H9 (cell line): Measurements from ENCODE around the gene PEX5. TPM values are rescaled to one million over a fixed set of nuclear protein-coding genes. Genes with fewer than 3 reads are reported as not detected.

Experiments used
- DNase-seq: peaks from one replicate; pipeline ENCODE4 v3.0.0-alpha.2; 2017
- H2AFZ ChIP-seq: one replicate; pipeline ENCODE4 v1.6.1; 2013; ENCODE audit warnings: mild to moderate bottlenecking, low read length, control low read depth, moderate library complexity
- H2AK5ac ChIP-seq: 2 replicates; pipeline ENCODE4 v1.6.1; 2013; ENCODE audit warnings: low read length, control low read depth, mixed read lengths; ENCODE audit not compliant: insufficient read length
- H2BK120ac ChIP-seq: one replicate; pipeline ENCODE4 v1.6.1; 2013; ENCODE audit warnings: low read depth, mild to moderate bottlenecking, low read length, control low read depth, inconsistent platforms; ENCODE audit not compliant: poor library complexity, severe bottlenecking
- H2BK12ac ChIP-seq: 2 replicates; pipeline ENCODE4 v1.6.1; 2013; ENCODE audit warnings: low read length, control low read depth, mixed read lengths, low read depth; ENCODE audit not compliant: insufficient read length
- H2BK15ac ChIP-seq: 2 replicates; pipeline ENCODE4 v1.6.1; 2013; ENCODE audit warnings: low read depth, low read length, control low read depth
- H2BK20ac ChIP-seq: one replicate; pipeline ENCODE4 v1.6.1; 2013; ENCODE audit warnings: low read depth, mild to moderate bottlenecking, low read length, control low read depth, inconsistent platforms; ENCODE audit not compliant: poor library complexity, severe bottlenecking
- H2BK5ac ChIP-seq: 2 replicates; pipeline ENCODE4 v1.6.1; 2013; ENCODE audit warnings: low read length, control low read depth, mixed read lengths; ENCODE audit not compliant: insufficient read length
- H3K14ac ChIP-seq: 2 replicates; pipeline ENCODE4 v1.6.1; 2013; ENCODE audit warnings: low read length, control low read depth; ENCODE audit not compliant: insufficient read depth
- H3K18ac ChIP-seq: 2 replicates; pipeline ENCODE4 v1.6.1; 2013; ENCODE audit warnings: low read depth, mild to moderate bottlenecking, mixed read lengths, low read length, control low read depth; ENCODE audit not compliant: insufficient read length
- H3K23ac ChIP-seq: 2 replicates; pipeline ENCODE4 v1.6.1; 2013; ENCODE audit warnings: low read length, control low read depth, mixed read lengths, low read depth; ENCODE audit not compliant: insufficient read length
- H3K23me2 ChIP-seq: 2 replicates; pipeline ENCODE4 v1.6.1; 2013; ENCODE audit warnings: low read depth, mild to moderate bottlenecking, mixed read lengths, low read length, control low read depth; ENCODE audit not compliant: insufficient read length, poor library complexity, severe bottlenecking
- H3K27ac ChIP-seq: 2 replicates; pipeline ENCODE4 v1.5.1; 2013; ENCODE audit warnings: low read length, control low read depth, mixed read lengths, low read depth; ENCODE audit not compliant: insufficient read length
- H3K27me3 ChIP-seq: 2 replicates; pipeline ENCODE4 v1.6.1; 2013; ENCODE audit warnings: low read length, control low read depth, inconsistent platforms; ENCODE audit not compliant: insufficient read depth
- H3K4ac ChIP-seq: 2 replicates; pipeline ENCODE4 v1.6.1; 2013; ENCODE audit warnings: low read depth, mild to moderate bottlenecking, control low read depth, inconsistent platforms, low read length, moderate library complexity
- H3K4me1 ChIP-seq: 2 replicates; pipeline ENCODE4 v1.6.1; 2013; ENCODE audit warnings: low read length, control low read depth, inconsistent platforms; ENCODE audit not compliant: insufficient read depth
- H3K4me2 ChIP-seq: 2 replicates; pipeline ENCODE4 v1.6.1; 2013; ENCODE audit warnings: low read length, control low read depth, mixed read lengths; ENCODE audit not compliant: insufficient read length, insufficient read depth
- H3K56ac ChIP-seq: 2 replicates; pipeline ENCODE4 v1.6.1; 2013; ENCODE audit warnings: low read depth, mild to moderate bottlenecking, mixed read lengths, low read length, control low read depth; ENCODE audit not compliant: insufficient read length
- H3K79me1 ChIP-seq: 2 replicates; pipeline ENCODE4 v1.6.1; 2013; ENCODE audit warnings: low read depth, mild to moderate bottlenecking, moderate library complexity, low read length, control low read depth, inconsistent platforms; ENCODE audit not compliant: insufficient read depth, poor library complexity, severe bottlenecking
- H3K79me2 ChIP-seq: 2 replicates; pipeline ENCODE4 v1.6.1; 2013; ENCODE audit warnings: low read length, control low read depth, inconsistent platforms; ENCODE audit not compliant: insufficient read depth
- H3K9ac ChIP-seq: 2 replicates; pipeline ENCODE4 v1.6.1; 2013; ENCODE audit warnings: low read length, control low read depth, mixed read lengths; ENCODE audit not compliant: insufficient read length; ENCODE audit errors: extremely low read depth
- H3K9me3 ChIP-seq: one replicate; pipeline ENCODE4 v1.6.1; 2013; ENCODE audit warnings: low read depth, low read length, inconsistent platforms; ENCODE audit not compliant: control insufficient read depth
- H3T11ph ChIP-seq: one replicate; pipeline ENCODE4 v1.6.1; 2013; ENCODE audit warnings: mild to moderate bottlenecking, low read length, control low read depth, inconsistent platforms
- H4K20me1 ChIP-seq: one replicate; pipeline ENCODE4 v1.6.1; 2013; ENCODE audit not compliant: control insufficient read depth, insufficient read length, insufficient read depth
- H4K5ac ChIP-seq: 2 replicates; pipeline ENCODE4 v1.6.1; 2013; ENCODE audit warnings: low read depth, mild to moderate bottlenecking, mixed read lengths, low read length, control low read depth; ENCODE audit not compliant: insufficient read length
- H4K8ac ChIP-seq: replicated peaks from 2 replicates; pipeline ENCODE4 v1.6.1; 2013; ENCODE audit warnings: low read length, control low read depth, mixed read lengths, low read depth; ENCODE audit not compliant: insufficient read length
- H4K91ac ChIP-seq: 2 replicates; pipeline ENCODE4 v1.6.1; 2013; ENCODE audit warnings: low read depth, mild to moderate bottlenecking, moderate library complexity, mixed read lengths, low read length, control low read depth; ENCODE audit not compliant: insufficient read length
- H3K27ac Mint-ChIP-seq, 3 experiments: 2 replicates in 2 of 3; 3 replicates in 1 of 3; pipeline ENCODE4 v1.8.0; 2020 to 2021; ENCODE audit warnings: mixed read lengths in 3 of 3, mild to moderate bottlenecking in 1 of 3, moderate library complexity in 1 of 3
- H3K27me3 Mint-ChIP-seq: 2 replicates; pipeline ENCODE4 v1.8.0; 2021; ENCODE audit warnings: low read depth, mild to moderate bottlenecking, moderate library complexity, mixed read lengths
- H3K36me3 Mint-ChIP-seq, 3 experiments: 2 replicates in 2 of 3; 3 replicates in 1 of 3; pipeline ENCODE4 v1.8.0; 2020 to 2021; ENCODE audit warnings: low read depth in 3 of 3, mixed read lengths in 3 of 3; ENCODE audit not compliant: insufficient read depth in 1 of 3
- H3K4me1 Mint-ChIP-seq, 2 experiments: 2 replicates each; pipeline ENCODE4 v1.8.0; 2020; ENCODE audit warnings: mixed read lengths in 2 of 2
- H3K4me3 Mint-ChIP-seq, 2 experiments: 2 replicates in 1 of 2; 3 replicates in 1 of 2; pipeline ENCODE4 v1.8.0; 2020 to 2021; ENCODE audit warnings: mild to moderate bottlenecking in 2 of 2, mixed read lengths in 2 of 2, moderate library complexity in 1 of 2
- H3K9me3 Mint-ChIP-seq, 2 experiments: 2 replicates in 1 of 2; 3 replicates in 1 of 2; pipeline ENCODE4 v1.8.0; 2020; ENCODE audit warnings: mild to moderate bottlenecking in 2 of 2, mixed read lengths in 2 of 2, moderate library complexity in 1 of 2
- WGBS: extraction: QIAGEN DNeasy Blood & Tissue Kit; methylation state at CpG from one replicate; pipeline ENCODE4 v1.1.7; 2013; ENCODE audit warnings: missing lambda C conversion rate, low lambda C conversion rate, mixed read lengths; ENCODE audit not compliant: insufficient read length; ENCODE audit errors: extremely low coverage; 5-methylcytosine and 5-hydroxymethylcytosine counted together
- total RNA-seq: library from RNA; stranded (reverse); gene quantifications from 2 replicates; pipeline ENCODE4 v1.2.1, GENCODE V29; 2021
- TF ChIP-seq, protein P1 (sequence below): fragments of 200-600 bp; sonication (generic); conservative IDR thresholded peaks from 3 replicates; pipeline ENCODE4 v1.8.0; 2021; ENCODE audit warnings: antibody characterized with exemption, mild to moderate bottlenecking

Gene PEX5
- total RNA-seq, 1 experiment from 2014 or later = 40.5 TPM

DNA sequence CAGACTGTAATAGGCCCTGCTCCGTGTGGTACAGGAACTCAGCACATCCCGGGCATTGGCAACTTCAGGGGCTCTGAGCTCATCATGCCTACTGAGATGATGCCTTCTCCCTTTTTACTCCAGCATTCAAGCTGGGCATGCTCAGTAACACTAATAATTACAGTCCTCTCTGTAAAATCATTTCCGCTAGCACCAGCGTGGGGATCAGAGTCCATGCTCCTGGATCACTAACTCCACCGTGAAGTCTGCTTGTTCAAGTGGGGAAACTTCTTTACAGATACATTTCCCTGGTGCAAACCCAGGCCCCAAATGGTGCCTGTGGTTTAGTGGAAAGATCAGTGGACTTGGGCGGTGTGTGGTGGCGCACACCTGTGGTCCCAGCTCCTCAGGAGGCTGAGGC is 42.6 kb upstream of the PEX5 start:
- no peak overlapping the region for H3K9ac ChIP-seq
- H3T11ph ChIP-seq = no peak overlapping the region
- H3K27me3 ChIP-seq = no peaks in the 10 kb centered on the region
- H2BK120ac ChIP-seq = no peak overlapping the region
- no peak overlapping the region for H3K56ac ChIP-seq
- TF ChIP-seq, protein P1, sequence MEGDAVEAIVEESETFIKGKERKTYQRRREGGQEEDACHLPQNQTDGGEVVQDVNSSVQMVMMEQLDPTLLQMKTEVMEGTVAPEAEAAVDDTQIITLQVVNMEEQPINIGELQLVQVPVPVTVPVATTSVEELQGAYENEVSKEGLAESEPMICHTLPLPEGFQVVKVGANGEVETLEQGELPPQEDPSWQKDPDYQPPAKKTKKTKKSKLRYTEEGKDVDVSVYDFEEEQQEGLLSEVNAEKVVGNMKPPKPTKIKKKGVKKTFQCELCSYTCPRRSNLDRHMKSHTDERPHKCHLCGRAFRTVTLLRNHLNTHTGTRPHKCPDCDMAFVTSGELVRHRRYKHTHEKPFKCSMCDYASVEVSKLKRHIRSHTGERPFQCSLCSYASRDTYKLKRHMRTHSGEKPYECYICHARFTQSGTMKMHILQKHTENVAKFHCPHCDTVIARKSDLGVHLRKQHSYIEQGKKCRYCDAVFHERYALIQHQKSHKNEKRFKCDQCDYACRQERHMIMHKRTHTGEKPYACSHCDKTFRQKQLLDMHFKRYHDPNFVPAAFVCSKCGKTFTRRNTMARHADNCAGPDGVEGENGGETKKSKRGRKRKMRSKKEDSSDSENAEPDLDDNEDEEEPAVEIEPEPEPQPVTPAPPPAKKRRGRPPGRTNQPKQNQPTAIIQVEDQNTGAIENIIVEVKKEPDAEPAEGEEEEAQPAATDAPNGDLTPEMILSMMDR = no peak
- H4K8ac ChIP-seq = no peak overlapping the region
- H3K23ac ChIP-seq = no peak overlapping the region
- Mint-ChIP-seq H3K4me3 (no peak overlapping the region), H3K36me3 (peaks cover 3 to 48% (median 40%) of the 10 kb centered on the region in 3 experiments), H3K4me1 (no peaks in the 10 kb centered on the region), H3K9me3 (no peaks in the 10 kb centered on the region), H3K27me3 (no peaks in the 10 kb centered on the region; the same call in 1 of the 2 replicates), H3K27ac (no peak overlapping the region)
- H4K5ac ChIP-seq = no peak overlapping the region
- H3K9me3 ChIP-seq = no peaks in the 10 kb centered on the region
- H2BK12ac ChIP-seq = no peak overlapping the region
- no peak overlapping the region for H2BK20ac ChIP-seq
- H3K79me1 ChIP-seq = no peaks in the 10 kb centered on the region
- H2AFZ ChIP-seq = no peak overlapping the region
- H3K23me2 ChIP-seq = no peaks in the 10 kb centered on the region
- H2BK5ac ChIP-seq = no peak overlapping the region
- no peak overlapping the region for H3K27ac ChIP-seq
- no peaks in the 10 kb centered on the region for H4K20me1 ChIP-seq
- no peak overlapping the region for H3K18ac ChIP-seq
- no CpG with 5 or more reads among the region's 7 CpGs for WGBS
- H3K14ac ChIP-seq = no peak overlapping the region
- no peaks in the 10 kb centered on the region for H3K4me1 ChIP-seq
- no peak overlapping the region for H4K91ac ChIP-seq
- no peak for DNase-seq
- no peak overlapping the region for H3K4me2 ChIP-seq
- no peak overlapping the region for H3K4ac ChIP-seq
- H3K79me2 ChIP-seq = no peaks in the 10 kb centered on the region
- no peak overlapping the region for H2AK5ac ChIP-seq
- H2BK15ac ChIP-seq = no peak overlapping the region
